Astrocyte (in vitro differentiated cells and primary cell): ENCODE measurements around the gene KRT25. TPM values are rescaled to one million over a fixed set of nuclear protein-coding genes. Genes with fewer than 3 reads are reported as not detected.
"Not testable (repeated sequence)": the region's sequence is repeated elsewhere in the genome, so short reads cannot be mapped to it uniquely, and the experiment has no call there.

Source experiments
- DNase-seq: peaks from one replicate; pipeline ENCODE4 v3.0.0-alpha.2; 2010; ENCODE audit warnings: low read depth
- FAIRE-seq: peaks from 2 replicates; lab custom pipeline; 2011; peaks lifted over from hg19 to GRCh38; lab: Jason Lieb, UNC
- H2AFZ ChIP-seq: 2 replicates; pipeline ENCODE4 v1.6.0; 2012; ENCODE audit warnings: low read depth, low read length, inconsistent platforms
- H3K27ac ChIP-seq: 2 replicates; pipeline ENCODE4 v1.5.1; 2011; ENCODE audit warnings: low read depth, low read length, inconsistent platforms
- H3K27me3 ChIP-seq: 2 replicates; pipeline ENCODE4 v1.6.0; 2011; ENCODE audit warnings: low read length, inconsistent platforms; ENCODE audit not compliant: insufficient read depth
- H3K36me3 ChIP-seq: 2 replicates; pipeline ENCODE4 v1.5.1; 2011; ENCODE audit warnings: low read length, inconsistent platforms; ENCODE audit not compliant: insufficient read depth
- H3K4me1 ChIP-seq: 2 replicates; pipeline ENCODE4 v1.5.1; 2011; ENCODE audit warnings: low read length, inconsistent platforms; ENCODE audit not compliant: insufficient read depth
- H3K4me2 ChIP-seq: 2 replicates; pipeline ENCODE4 v1.6.0; 2012; ENCODE audit warnings: low read length, inconsistent platforms
- H3K4me3 ChIP-seq: 2 replicates; pipeline ENCODE4 v1.5.1; 2011; ENCODE audit warnings: low read depth, mild to moderate bottlenecking, low read length, inconsistent platforms; ENCODE audit not compliant: insufficient read depth
- H3K79me2 ChIP-seq: 2 replicates; pipeline ENCODE4 v1.6.0; 2012; ENCODE audit warnings: mild to moderate bottlenecking, low read length, inconsistent platforms; ENCODE audit not compliant: insufficient read depth
- H3K9ac ChIP-seq: 2 replicates; pipeline ENCODE4 v1.6.0; 2012; ENCODE audit warnings: mild to moderate bottlenecking, low read length, inconsistent platforms
- H3K9me3 ChIP-seq: 2 replicates; pipeline ENCODE4 v1.5.1; 2012; ENCODE audit warnings: low read depth, mild to moderate bottlenecking, low read length, inconsistent platforms; ENCODE audit not compliant: insufficient read depth
- H4K20me1 ChIP-seq: 2 replicates; pipeline ENCODE4 v1.6.0; 2012; ENCODE audit warnings: low read length, inconsistent platforms; ENCODE audit not compliant: insufficient read depth
- H3K27ac Mint-ChIP-seq: one replicate; pipeline ENCODE4 v1.8.0; 2021; ENCODE audit warnings: mild to moderate bottlenecking, mixed read lengths; ENCODE audit not compliant: unreplicated experiment
- H3K27me3 Mint-ChIP-seq: one replicate; pipeline ENCODE4 v1.8.0; 2021; ENCODE audit warnings: low read depth, mixed read lengths; ENCODE audit not compliant: unreplicated experiment
- H3K36me3 Mint-ChIP-seq: one replicate; pipeline ENCODE4 v1.8.0; 2021; ENCODE audit warnings: low read depth, mixed read lengths; ENCODE audit not compliant: unreplicated experiment
- H3K4me1 Mint-ChIP-seq: one replicate; pipeline ENCODE4 v1.8.0; 2021; ENCODE audit warnings: low read depth, mixed read lengths; ENCODE audit not compliant: unreplicated experiment
- H3K4me3 Mint-ChIP-seq: one replicate; pipeline ENCODE4 v1.8.0; 2021; ENCODE audit warnings: mild to moderate bottlenecking, moderate library complexity, mixed read lengths; ENCODE audit not compliant: unreplicated experiment
- H3K9me3 Mint-ChIP-seq: one replicate; pipeline ENCODE4 v1.8.0; 2021; ENCODE audit warnings: mild to moderate bottlenecking, mixed read lengths; ENCODE audit not compliant: unreplicated experiment
- CTCF ChIP-seq: IDR thresholded peaks from 2 replicates; pipeline ENCODE4 v1.5.1; 2011; ENCODE audit warnings: low read depth, mild to moderate bottlenecking, inconsistent platforms, low read length, moderate library complexity; ENCODE audit not compliant: insufficient read depth
- EZH2 ChIP-seq: IDR thresholded peaks from 2 replicates; pipeline ENCODE4 v1.6.1; 2012; ENCODE audit warnings: mild to moderate bottlenecking, low read length, inconsistent platforms; ENCODE audit not compliant: insufficient read depth
- total RNA-seq: library from RNA; stranded (reverse); gene quantifications from 2 replicates; pipeline ENCODE4 v1.2.1, GENCODE V29; 2021

The KRT25 gene
- total RNA-seq, 1 donor from 2014 or later, result not detected

GRCh38 chr17:40750391-40750790 lies 4.7 kb downstream of the KRT25 start:
- H3K27me3 ChIP-seq, result peaks cover 13% of the 10 kb centered on the region
- no peak for DNase-seq
- H3K4me3 ChIP-seq, result no peak overlapping the region
- no peaks in the 10 kb centered on the region for H3K9me3 ChIP-seq
- H3K4me3 Mint-ChIP-seq, result no peak overlapping the region
- peaks cover 5% of the 10 kb centered on the region for H3K27me3 Mint-ChIP-seq
- no peak overlapping the region for H3K27ac ChIP-seq
- no peak overlapping the region for H3K4me2 ChIP-seq
- H2AFZ ChIP-seq, result no peak overlapping the region
- FAIRE-seq, result no peak
- no peak overlapping the region for H3K27ac Mint-ChIP-seq
- H3K9me3 Mint-ChIP-seq, result peaks cover 3% of the 10 kb centered on the region
- H3K36me3 Mint-ChIP-seq, result no peaks in the 10 kb centered on the region
- H4K20me1 ChIP-seq, result no peaks in the 10 kb centered on the region
- TF ChIP-seq EZH2, result no peak
- no peak for TF ChIP-seq CTCF
- no peaks in the 10 kb centered on the region for H3K4me1 ChIP-seq
- no peaks in the 10 kb centered on the region for H3K79me2 ChIP-seq
- no peak overlapping the region for H3K9ac ChIP-seq
- H3K36me3 ChIP-seq, result no peaks in the 10 kb centered on the region
- H3K4me1 Mint-ChIP-seq, result no peaks in the 10 kb centered on the region

- not testable (repeated sequence) for FAIRE-seq, H2AFZ ChIP-seq, H3K27me3 Mint-ChIP-seq, H3K36me3 Mint-ChIP-seq, H3K4me1 ChIP-seq, H3K36me3 ChIP-seq, H4K20me1 ChIP-seq, H3K9ac ChIP-seq, H3K4me3 ChIP-seq, H3K9me3 ChIP-seq, H3K4me1 Mint-ChIP-seq, H3K4me3 Mint-ChIP-seq, H3K27ac Mint-ChIP-seq, H3K79me2 ChIP-seq, H3K9me3 Mint-ChIP-seq, H3K4me2 ChIP-seq, H3K27ac ChIP-seq, DNase-seq
- H3K27me3 ChIP-seq, result peaks cover 13% of the 10 kb centered on the region
Measured at GRCh38 chr17:40748666-40749065, 6.5 kb downstream of the KRT25 start.

- Histone ChIP-seq H3K27me3 (peaks cover 20% of the 10 kb centered on the region), H3K36me3 (no peaks in the 10 kb centered on the region), H2AFZ (no peak overlapping the region), H3K79me2 (no peaks in the 10 kb centered on the region), H3K9me3 (peaks cover 7% of the 10 kb centered on the region), H4K20me1 (no peaks in the 10 kb centered on the region), H3K9ac (no peak overlapping the region), H3K4me2 (no peak overlapping the region), H3K4me1 (no peaks in the 10 kb centered on the region), H3K27ac (no peak overlapping the region), H3K4me3 (no peak overlapping the region)
- no peak overlapping the region for H3K27ac Mint-ChIP-seq
- H3K27me3 Mint-ChIP-seq, result peaks cover 9% of the 10 kb centered on the region
- no peak overlapping the region for H3K4me3 Mint-ChIP-seq
- no peaks in the 10 kb centered on the region for H3K36me3 Mint-ChIP-seq
- TF ChIP-seq CTCF (no peak), EZH2 (no peak)
- no peaks in the 10 kb centered on the region for H3K4me1 Mint-ChIP-seq
- H3K9me3 Mint-ChIP-seq, result peaks cover 2% of the 10 kb centered on the region
- no peak for FAIRE-seq
- no peak for DNase-seq
Measured at GRCh38 chr17:40738553-40738952, 16.6 kb downstream of the KRT25 start.
